HG03025 (cell line): ENCODE results near the gene LCTL.
"Not testable (repeated sequence)": the region's sequence is repeated elsewhere in the genome, so short reads cannot be mapped to it uniquely, and the experiment has no call there.

Experiments
- ATAC-seq: cut with Tn5 transposase; IDR thresholded peaks from one replicate; pipeline ENCODE4 v1.9.1; 2021; ENCODE audit warnings: mild to moderate bottlenecking, moderate library complexity; ENCODE audit not compliant: unreplicated experiment, low FRiP score

LCTL gene

GRCh38 chr15:66592505-66593218, 26.9 kb upstream of the LCTL start:
- ATAC-seq: no peak

- no peak for ATAC-seq
Measured at GRCh38 chr15:66591322-66591862, 25.6 kb upstream of the LCTL start.

DNA sequence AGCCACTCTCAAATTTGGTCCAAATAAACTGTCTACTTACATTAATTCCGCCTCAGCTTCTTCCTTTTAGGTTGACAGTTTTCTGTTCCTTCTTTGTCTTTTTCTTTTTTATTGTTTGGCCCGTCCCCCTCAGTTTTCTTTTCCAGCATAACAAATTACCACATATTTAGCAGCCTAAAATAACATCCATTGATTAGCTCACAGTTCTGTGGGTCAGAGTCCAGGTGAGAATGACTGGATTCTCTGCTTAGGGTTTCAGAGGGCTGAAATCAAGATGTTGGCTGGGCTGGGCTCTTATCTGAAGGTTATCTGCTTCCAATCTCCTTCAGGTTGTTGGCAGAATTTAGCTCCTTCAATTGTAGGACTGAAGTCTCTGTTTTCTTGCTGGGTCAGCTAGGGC, 24.6 kb upstream of the LCTL start:
- ATAC-seq: no peak

GRCh38 chr15:66589429-66589828, 23.6 kb upstream of the LCTL start:
- not testable (repeated sequence) for ATAC-seq

GRCh38 chr15:66588971-66589370, 23.2 kb upstream of the LCTL start:
- ATAC-seq: no peak

GRCh38 chr15:66588537-66588936, 22.7 kb upstream of the LCTL start:
- ATAC-seq: no peak

DNA sequence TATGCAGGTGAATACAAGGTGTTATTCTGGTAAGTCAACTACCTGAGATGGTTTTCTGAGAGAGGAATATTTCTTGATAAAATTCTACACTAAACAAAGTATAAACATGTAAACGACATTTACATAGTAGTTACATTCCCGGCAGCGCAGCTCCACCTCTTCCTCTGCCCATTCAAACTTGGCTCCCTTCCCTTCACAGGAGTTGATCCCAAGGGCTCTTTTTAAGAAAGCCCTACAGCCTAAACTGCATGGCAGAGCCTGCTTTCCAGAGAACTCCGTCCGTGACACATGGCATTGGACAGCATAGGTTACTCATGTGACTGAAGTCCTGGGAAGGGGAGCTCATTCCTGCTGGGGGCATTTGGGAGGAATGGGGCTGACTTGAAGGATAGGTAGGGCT, 22.0 kb upstream of the LCTL start:
- ATAC-seq: no peak

DNA sequence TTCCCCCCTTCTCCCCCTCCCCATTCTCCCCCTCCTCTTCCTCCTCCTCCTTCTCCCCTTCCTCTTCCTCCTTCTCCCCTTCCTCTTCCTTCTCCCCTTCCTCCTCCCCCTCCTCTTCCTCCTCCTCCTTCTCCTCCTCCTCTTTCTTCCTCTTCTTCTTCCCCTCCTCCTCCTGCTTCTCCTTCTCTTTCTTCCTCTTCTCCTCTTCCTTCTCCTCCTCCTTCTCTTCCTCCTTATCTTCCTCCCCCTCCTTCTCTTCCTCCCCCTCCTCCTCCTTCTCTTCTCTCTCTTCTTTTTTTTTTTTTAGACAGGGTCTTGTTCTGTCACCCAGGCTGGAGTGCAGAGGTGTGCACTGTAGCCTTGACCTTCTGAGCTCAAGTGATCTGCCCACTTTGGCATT, 21.2 kb upstream of the LCTL start:
- ATAC-seq: no peak

GRCh38 chr15:66586155-66586976, 20.6 kb upstream of the LCTL start:
- no peak for ATAC-seq

GRCh38 chr15:66581972-66582537, 16.3 kb upstream of the LCTL start:
- ATAC-seq: no peak

DNA sequence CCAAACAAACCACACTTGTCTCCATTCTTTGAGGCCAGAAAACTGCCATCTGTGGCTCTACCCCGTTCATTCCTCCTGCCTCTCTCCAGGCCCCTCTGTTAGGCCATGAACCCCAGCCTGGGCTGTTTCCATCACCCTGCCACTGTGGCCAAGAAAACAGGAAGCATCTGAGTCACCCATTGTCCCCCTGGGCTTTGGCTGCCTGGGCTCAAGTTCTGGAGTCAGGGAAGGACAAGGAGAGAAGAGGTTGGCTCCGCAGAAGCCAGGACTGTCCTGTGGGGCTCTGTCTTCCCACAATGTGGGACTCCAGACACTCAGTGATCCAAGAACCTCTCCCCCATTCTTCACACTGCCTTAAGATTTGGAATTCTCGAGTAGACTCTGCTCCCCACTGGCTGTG, 14.8 kb upstream of the LCTL start:
- ATAC-seq: no peak

DNA sequence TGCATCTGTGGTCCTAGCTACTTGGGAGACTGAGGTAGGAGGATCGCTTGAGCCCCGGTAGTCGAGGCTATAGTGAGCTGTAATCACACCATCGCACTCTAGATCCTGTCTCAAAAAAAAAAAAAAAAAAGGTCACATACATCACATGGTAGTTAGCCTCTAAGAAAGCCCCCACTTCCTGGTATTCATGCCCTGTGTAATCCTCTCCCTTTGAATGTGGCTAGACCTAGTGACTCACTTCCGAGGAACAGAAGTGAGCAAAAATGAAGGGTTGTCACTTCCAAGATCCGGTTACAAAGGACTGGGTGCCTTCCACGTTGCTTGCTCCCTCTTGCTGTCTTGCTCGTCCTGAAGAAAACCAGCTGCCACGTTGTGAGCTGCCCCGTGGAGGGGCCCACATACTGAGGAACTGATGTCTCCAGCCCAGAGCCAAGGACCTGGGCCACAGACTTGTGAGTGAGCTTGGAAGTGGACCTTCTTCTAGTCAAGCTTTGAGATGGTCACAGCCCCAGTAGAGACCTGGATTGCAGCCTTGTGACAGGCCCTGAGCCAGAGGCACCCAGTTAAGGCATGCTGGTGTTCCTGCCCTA, 12.6 kb upstream of the LCTL start:
- ATAC-seq: no peak

DNA sequence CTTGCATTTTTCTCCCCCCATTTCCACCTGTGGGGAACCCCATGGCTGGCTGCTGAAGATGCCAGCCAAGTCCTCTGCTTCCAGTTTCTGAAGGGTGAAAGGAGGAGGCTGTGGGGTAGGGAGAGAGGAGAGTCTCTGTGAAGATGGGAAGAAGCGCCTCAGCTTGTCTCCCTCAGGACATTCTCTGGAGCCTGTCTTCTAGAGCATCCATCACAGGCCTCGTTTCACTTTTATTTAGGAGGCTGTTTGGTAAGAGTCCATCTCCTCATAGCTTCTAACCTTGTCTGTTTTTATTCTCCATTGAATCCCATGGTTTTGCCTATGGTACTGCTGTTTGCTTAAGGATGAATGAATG, 8.8 kb upstream of the LCTL start:
- no peak for ATAC-seq

DNA sequence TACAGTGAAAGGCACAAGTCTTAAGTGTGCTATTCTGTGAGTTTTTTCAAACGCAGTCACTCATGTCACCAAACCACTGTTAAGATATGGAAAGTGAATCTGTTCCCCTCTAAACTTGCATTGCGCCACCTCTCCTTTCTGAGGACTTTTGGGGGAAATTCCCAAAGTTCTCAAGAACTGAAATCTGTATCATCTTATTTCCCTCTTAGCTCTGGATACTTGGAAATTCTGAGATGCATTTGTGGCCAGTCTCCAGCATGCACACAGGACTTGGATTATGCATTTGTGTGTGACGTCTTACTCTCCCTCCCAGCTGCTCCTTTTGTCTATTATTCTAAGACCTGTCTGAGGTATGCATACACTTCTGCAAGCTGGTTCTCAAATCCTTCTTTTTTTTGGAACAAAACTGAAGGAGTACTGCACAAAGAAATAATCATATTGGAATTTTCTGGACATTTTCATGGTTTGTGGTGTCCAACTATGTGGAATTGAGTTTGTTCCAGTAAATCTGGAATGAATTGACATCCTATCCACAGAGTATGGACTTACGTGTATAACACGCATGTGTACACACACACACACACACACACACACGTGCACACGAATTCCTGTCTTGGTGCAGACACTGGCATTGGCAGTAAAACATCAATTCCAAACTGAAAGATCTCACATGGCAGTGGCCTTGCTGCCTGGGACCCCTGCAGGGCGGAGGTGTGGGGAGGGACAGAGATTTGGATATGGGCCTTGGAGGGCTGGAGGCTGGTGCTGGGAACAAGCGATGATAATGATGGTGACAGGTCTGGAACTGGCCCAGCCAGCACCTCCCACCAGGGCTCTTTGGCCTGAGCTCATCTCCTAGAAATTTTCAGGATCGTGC, 8.2 kb upstream of the LCTL start:
- ATAC-seq: no peak

DNA sequence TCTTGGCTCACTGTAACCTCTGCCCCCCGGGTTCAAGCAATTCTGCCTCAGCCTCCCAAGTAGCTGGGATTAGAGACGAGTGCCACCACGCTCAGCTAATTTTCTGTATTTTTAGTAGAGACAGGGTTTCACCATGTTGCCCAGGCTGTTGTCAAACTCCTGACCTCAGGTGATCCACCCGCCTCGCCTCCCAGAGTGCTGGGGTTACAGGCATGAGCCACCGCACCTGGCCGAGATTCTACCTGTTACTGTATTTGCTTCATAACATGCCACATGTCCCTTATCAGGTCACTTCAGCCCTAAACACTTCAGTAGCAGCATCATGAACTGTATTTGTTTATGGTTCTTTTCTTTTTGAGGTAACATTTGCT, 7.5 kb upstream of the LCTL start:
- no peak for ATAC-seq

DNA sequence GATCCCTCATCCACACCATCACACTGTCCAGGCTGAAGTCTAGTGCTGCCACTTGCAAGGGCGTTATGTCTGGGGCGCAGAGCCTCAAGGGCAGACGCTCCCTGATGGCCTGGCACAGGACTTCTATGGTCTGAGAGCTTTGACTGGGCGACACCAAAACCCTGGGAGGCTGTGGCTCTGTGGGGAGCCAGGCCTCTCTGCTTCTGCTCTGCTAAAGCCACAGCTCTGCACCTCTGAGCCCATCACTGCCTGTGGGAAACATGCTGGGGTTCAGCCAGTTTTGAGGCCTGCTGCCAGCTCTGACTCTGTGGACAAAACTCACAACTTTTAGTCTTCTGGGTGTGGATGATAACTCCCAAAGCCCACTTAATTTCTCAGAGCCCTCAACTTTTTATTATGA, 6.3 kb upstream of the LCTL start:
- ATAC-seq: no peak

- ATAC-seq: no peak
Measured at GRCh38 chr15:66570842-66571478, 5.2 kb upstream of the LCTL start.

- no peak for ATAC-seq
Measured at GRCh38 chr15:66570327-66570726, 4.5 kb upstream of the LCTL start.

- ATAC-seq: no peak
Measured at GRCh38 chr15:66569461-66570137, 3.8 kb upstream of the LCTL start.
